GM20000 (cell line): ENCODE data around the gene PFKP.
"Not testable (repeated sequence)": the region's sequence is repeated elsewhere in the genome, so short reads cannot be mapped to it uniquely, and the experiment has no call there.

ENCODE experiments used
- DNase-seq: peaks from one replicate; pipeline ENCODE4 v3.0.0; 2012; ENCODE audit warnings: low spot score
- CTCF ChIP-seq: IDR thresholded peaks from 2 replicates; pipeline ENCODE4 v1.5.1; 2012; ENCODE audit warnings: mild to moderate bottlenecking, control low read depth; ENCODE audit errors: extremely low read depth, missing control alignments

PFKP gene

GRCh38 chr10:3105166-3105565, 37.8 kb downstream of the PFKP start:
- DNase-seq, result no peak
- TF ChIP-seq CTCF, result no peak

GRCh38 chr10:3105905-3106304, 38.6 kb downstream of the PFKP start:
- no peak for TF ChIP-seq CTCF

GRCh38 chr10:3106328-3106727, 39.0 kb downstream of the PFKP start:
- DNase-seq, result not testable (repeated sequence)

More at GRCh38 chr10:3105905-3106304, 38.6 kb downstream of the PFKP start:
- DNase-seq, result no peak

- TF ChIP-seq CTCF, result no peak
- DNase-seq, result no peak
These were observed 39.6 kb downstream of the PFKP start for GRCh38 chr10:3106928-3107425.

- TF ChIP-seq CTCF, result no peak
- DNase-seq, result no peak
These were observed 40.1 kb downstream of the PFKP start for GRCh38 chr10:3107426-3107961.

- DNase-seq, result no peak
- no peak for TF ChIP-seq CTCF
These were observed 40.7 kb downstream of the PFKP start for GRCh38 chr10:3108033-3108432.

GRCh38 chr10:3108575-3109105, 41.3 kb downstream of the PFKP start:
- no peak for TF ChIP-seq CTCF

GRCh38 chr10:3109196-3109595, 41.8 kb downstream of the PFKP start:
- TF ChIP-seq CTCF, result no peak
- no peak for DNase-seq

More at GRCh38 chr10:3108575-3109105, 41.3 kb downstream of the PFKP start:
- no peak for DNase-seq
